SU-DHL-6 (cell line): Measurements from ENCODE around the gene ATXN7L1.

Experiments
- H2AFZ ChIP-seq: fragments of 200-600 bp; sonication (generic); 2 replicates; pipeline ENCODE4 v1.6.1; 2014; ENCODE audit warnings: low read depth, mild to moderate bottlenecking, moderate library complexity, mixed read lengths, antibody characterized with exemption, low read length; ENCODE audit not compliant: severe bottlenecking
- H3F3A ChIP-seq: fragments of 200-600 bp; shearing (Covaris generic); 2 replicates; pipeline ENCODE4 v1.6.0; 2016; ENCODE audit warnings: antibody characterized with exemption, mild to moderate bottlenecking; ENCODE audit not compliant: insufficient read depth
- H3K27ac ChIP-seq: fragments of 200-600 bp; sonication (generic); 2 replicates; pipeline ENCODE4 v1.5.1; 2016; ENCODE audit warnings: low read depth, mild to moderate bottlenecking, low read length, moderate library complexity, mixed read lengths
- H3K27me3 ChIP-seq: fragments of 200-600 bp; sonication (generic), shearing (Covaris generic); 2 replicates; pipeline ENCODE4 v1.6.0; 2014; ENCODE audit warnings: mild to moderate bottlenecking, low read length
- H3K36me3 ChIP-seq: fragments of 200-600 bp; sonication (generic); 2 replicates; pipeline ENCODE4 v1.6.1; 2014; ENCODE audit warnings: mild to moderate bottlenecking, low read length, mixed read lengths
- H3K4me2 ChIP-seq: fragments of 300-600, 200-600 bp; shearing (Covaris generic), sonication (generic); 2 replicates; pipeline ENCODE4 v1.6.0; 2014; ENCODE audit warnings: low read length, low read depth, mild to moderate bottlenecking; ENCODE audit not compliant: poor library complexity, severe bottlenecking
- H3K4me3 ChIP-seq: fragments of 200-600 bp; sonication (generic); 2 replicates; pipeline ENCODE4 v1.5.1; 2014; ENCODE audit warnings: antibody characterized with exemption, low read length, mild to moderate bottlenecking, mixed read lengths; ENCODE audit not compliant: insufficient read depth, poor library complexity, severe bottlenecking
- H3K79me2 ChIP-seq: fragments of 200-600 bp; sonication (generic); 2 replicates; pipeline ENCODE4 v1.6.1; 2014; ENCODE audit warnings: mild to moderate bottlenecking, low read length, moderate library complexity; ENCODE audit not compliant: insufficient read depth
- H3K9ac ChIP-seq: fragments of 200-600 bp; sonication (generic); 2 replicates; pipeline ENCODE4 v1.7.0; 2014; ENCODE audit warnings: mild to moderate bottlenecking, low read length
- H3K9me2 ChIP-seq: fragments of 200-600 bp; sonication (generic); replicated peaks from 2 replicates; pipeline ENCODE4 v1.6.1; 2014; ENCODE audit warnings: low read length; ENCODE audit not compliant: insufficient read depth
- H3K9me3 ChIP-seq: fragments of 200-600 bp; sonication (generic); 2 replicates; pipeline ENCODE4 v1.6.1; 2014; ENCODE audit warnings: low read length, mixed read lengths; ENCODE audit not compliant: insufficient read depth
- H4K20me1 ChIP-seq: fragments of 200-600 bp; sonication (generic); 2 replicates; pipeline ENCODE4 v1.6.1; 2014; ENCODE audit warnings: low read depth, mild to moderate bottlenecking, antibody characterized with exemption, low read length, moderate library complexity, mixed read lengths
- EZH2phosphoT487 ChIP-seq: fragments of 200-600 bp; sonication (generic), shearing (Covaris generic); conservative IDR thresholded peaks from 2 replicates; pipeline ENCODE4 v1.6.1; 2018; ENCODE audit warnings: mild to moderate bottlenecking, antibody characterized with exemption, low read length, moderate library complexity, mixed read lengths
- TF ChIP-seq, protein P1 (sequence below): fragments of 200-600 bp; sonication (generic); IDR thresholded peaks from one replicate; pipeline ENCODE4 v1.5.1; 2017; ENCODE audit warnings: antibody characterized with exemption, mild to moderate bottlenecking, low read length, moderate library complexity; ENCODE audit not compliant: insufficient read depth, poor library complexity, severe bottlenecking

The ATXN7L1 gene

DNA sequence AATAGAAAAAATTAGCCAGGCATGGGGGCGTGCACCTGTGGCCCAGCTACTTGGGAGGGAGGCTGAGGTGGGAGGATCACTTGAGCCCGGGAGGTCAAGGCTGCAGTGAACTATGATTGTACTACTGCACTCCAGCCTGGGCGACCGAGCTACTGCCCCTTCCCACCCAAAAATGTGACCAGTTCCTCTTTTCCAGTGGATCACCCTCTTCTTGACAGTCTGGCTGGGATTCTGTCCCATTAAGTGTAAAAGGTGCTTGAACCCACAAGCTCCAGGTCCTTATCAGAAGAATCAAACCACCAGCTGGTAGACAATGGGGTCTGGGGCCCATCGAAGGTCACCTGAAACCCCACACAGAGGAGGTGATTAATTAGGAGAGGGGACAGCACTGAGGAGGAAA, 14.1 kb downstream of the ATXN7L1 start:
- Histone ChIP-seq H3K9me2 (no peaks in the 10 kb centered on the region), H3F3A (no peaks in the 10 kb centered on the region), H4K20me1 (no peaks in the 10 kb centered on the region), H3K27me3 (no peaks in the 10 kb centered on the region), H3K79me2 (no peaks in the 10 kb centered on the region), H2AFZ (no peak overlapping the region), H3K9ac (no peak overlapping the region), H3K4me2 (no peak overlapping the region), H3K9me3 (no peaks in the 10 kb centered on the region), H3K27ac (no peak overlapping the region), H3K4me3 (no peak overlapping the region), H3K36me3 (no peaks in the 10 kb centered on the region)
- TF ChIP-seq, protein P1, sequence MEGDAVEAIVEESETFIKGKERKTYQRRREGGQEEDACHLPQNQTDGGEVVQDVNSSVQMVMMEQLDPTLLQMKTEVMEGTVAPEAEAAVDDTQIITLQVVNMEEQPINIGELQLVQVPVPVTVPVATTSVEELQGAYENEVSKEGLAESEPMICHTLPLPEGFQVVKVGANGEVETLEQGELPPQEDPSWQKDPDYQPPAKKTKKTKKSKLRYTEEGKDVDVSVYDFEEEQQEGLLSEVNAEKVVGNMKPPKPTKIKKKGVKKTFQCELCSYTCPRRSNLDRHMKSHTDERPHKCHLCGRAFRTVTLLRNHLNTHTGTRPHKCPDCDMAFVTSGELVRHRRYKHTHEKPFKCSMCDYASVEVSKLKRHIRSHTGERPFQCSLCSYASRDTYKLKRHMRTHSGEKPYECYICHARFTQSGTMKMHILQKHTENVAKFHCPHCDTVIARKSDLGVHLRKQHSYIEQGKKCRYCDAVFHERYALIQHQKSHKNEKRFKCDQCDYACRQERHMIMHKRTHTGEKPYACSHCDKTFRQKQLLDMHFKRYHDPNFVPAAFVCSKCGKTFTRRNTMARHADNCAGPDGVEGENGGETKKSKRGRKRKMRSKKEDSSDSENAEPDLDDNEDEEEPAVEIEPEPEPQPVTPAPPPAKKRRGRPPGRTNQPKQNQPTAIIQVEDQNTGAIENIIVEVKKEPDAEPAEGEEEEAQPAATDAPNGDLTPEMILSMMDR, result no peak
- no peak for TF ChIP-seq EZH2phosphoT487

DNA sequence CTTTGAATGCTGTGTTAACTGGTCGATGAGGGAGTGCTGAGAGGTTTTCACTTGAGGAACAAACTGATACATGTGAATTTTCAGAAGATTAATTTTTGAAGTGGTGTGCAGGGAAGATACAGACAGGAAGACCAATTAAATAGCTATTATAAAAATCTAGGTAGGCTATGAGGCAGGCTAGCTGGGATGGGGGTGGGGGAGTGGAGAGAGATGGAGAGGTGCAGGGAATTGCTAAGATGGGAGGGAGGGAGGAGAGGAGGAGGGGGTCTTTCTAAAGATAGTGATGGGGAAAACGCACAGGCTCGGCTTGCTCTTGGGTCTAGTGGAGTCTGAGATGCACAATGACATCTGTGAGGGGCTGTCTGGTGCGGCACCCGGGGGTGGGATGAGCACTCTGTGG, 15.2 kb downstream of the ATXN7L1 start:
- Histone ChIP-seq H3K27ac (no peak overlapping the region), H3K27me3 (no peaks in the 10 kb centered on the region), H3K36me3 (no peaks in the 10 kb centered on the region), H3K4me2 (no peak overlapping the region), H3K9ac (no peak overlapping the region), H3K9me2 (no peaks in the 10 kb centered on the region), H2AFZ (no peak overlapping the region), H3F3A (no peaks in the 10 kb centered on the region), H3K79me2 (no peaks in the 10 kb centered on the region), H4K20me1 (no peaks in the 10 kb centered on the region), H3K4me3 (no peak overlapping the region), H3K9me3 (no peaks in the 10 kb centered on the region)
- TF ChIP-seq, protein P1, result no peak
- no peak for TF ChIP-seq EZH2phosphoT487

- no peak overlapping the region for H3K9ac ChIP-seq
- no peak overlapping the region for H2AFZ ChIP-seq
- no peaks in the 10 kb centered on the region for H3K9me3 ChIP-seq
- TF ChIP-seq EZH2phosphoT487, result no peak
- TF ChIP-seq, protein P1, result no peak
- H3K79me2 ChIP-seq, result no peaks in the 10 kb centered on the region
- no peak overlapping the region for H3K4me2 ChIP-seq
- no peak overlapping the region for H3K27ac ChIP-seq
- H4K20me1 ChIP-seq, result no peaks in the 10 kb centered on the region
- no peak overlapping the region for H3K4me3 ChIP-seq
- no peaks in the 10 kb centered on the region for H3F3A ChIP-seq
- H3K9me2 ChIP-seq, result no peaks in the 10 kb centered on the region
- no peaks in the 10 kb centered on the region for H3K36me3 ChIP-seq
- H3K27me3 ChIP-seq, result no peaks in the 10 kb centered on the region
Observed at GRCh38 chr7:105860793-105861192, 15.6 kb downstream of the ATXN7L1 start.
